Hepatocyte (in vitro differentiated cells): ENCODE data around the gene KRT81.

ENCODE experiments used
- CTCF ChIP-seq: fragments of 200-600 bp; sonication (generic); IDR thresholded peaks from 2 replicates; pipeline ENCODE4 v1.5.1; 2016; ENCODE audit warnings: antibody characterized with exemption, mild to moderate bottlenecking; ENCODE audit not compliant: poor library complexity
- EZH2 ChIP-seq: fragments of 200-600 bp; sonication (generic); IDR thresholded peaks from 2 replicates; pipeline ENCODE4 v1.6.1; 2016; ENCODE audit warnings: antibody characterized with exemption, mild to moderate bottlenecking, borderline replicate concordance

- TF ChIP-seq CTCF (no peak), EZH2 (no peak)
These were observed 13.7 kb downstream of the KRT81 start for GRCh38 chr12:52277486-52278245.
